Gastrocnemius medialis (tissue), 4 donors: ENCODE measurements around the gene BAMBI.

Experiments used
- POLR2A ChIP-seq, 2 donors: fragments of 450-650 bp; IDR thresholded peaks; one replicate each; pipeline ENCODE4 v1.6.1; 2017; ENCODE audit warnings: antibody characterized with exemption in 2 of 2, mild to moderate bottlenecking in 2 of 2, moderate library complexity in 2 of 2
- TF ChIP-seq, protein P1 (sequence below), 5 experiments: fragments of 450-650 bp in 3 of 5; fragments of 200-600 bp in 2 of 5; sonication (generic) in 2 of 5; IDR thresholded peaks in 4 of 5; conservative IDR thresholded peaks in 1 of 5; 1 replicate in 4 of 5; 2 replicates in 1 of 5; pipeline ENCODE4 v1.5.1; 2016 to 2019; ENCODE audit warnings: antibody characterized with exemption in 5 of 5, mild to moderate bottlenecking in 3 of 5, moderate library complexity in 3 of 5

DNA sequence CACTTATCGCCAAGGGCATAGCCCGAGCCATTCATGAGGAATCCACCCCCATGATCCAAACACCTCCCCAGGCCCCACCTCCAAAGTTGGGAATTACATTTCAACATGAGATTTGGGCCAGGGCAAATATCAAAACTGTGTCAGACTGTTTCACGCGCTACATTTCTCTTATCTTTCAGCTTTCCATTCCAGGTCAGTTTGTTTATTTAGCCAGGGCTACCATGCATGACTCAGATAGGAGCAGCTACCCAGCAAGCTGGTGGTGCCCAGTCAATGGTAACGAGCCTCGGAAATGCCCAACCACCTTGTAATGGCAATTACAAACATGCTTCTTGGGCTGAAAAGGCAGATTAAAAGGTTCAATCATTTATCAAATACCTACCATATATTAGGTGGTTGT, 43.6 kb upstream of the BAMBI start:
- TF ChIP-seq, protein P1, sequence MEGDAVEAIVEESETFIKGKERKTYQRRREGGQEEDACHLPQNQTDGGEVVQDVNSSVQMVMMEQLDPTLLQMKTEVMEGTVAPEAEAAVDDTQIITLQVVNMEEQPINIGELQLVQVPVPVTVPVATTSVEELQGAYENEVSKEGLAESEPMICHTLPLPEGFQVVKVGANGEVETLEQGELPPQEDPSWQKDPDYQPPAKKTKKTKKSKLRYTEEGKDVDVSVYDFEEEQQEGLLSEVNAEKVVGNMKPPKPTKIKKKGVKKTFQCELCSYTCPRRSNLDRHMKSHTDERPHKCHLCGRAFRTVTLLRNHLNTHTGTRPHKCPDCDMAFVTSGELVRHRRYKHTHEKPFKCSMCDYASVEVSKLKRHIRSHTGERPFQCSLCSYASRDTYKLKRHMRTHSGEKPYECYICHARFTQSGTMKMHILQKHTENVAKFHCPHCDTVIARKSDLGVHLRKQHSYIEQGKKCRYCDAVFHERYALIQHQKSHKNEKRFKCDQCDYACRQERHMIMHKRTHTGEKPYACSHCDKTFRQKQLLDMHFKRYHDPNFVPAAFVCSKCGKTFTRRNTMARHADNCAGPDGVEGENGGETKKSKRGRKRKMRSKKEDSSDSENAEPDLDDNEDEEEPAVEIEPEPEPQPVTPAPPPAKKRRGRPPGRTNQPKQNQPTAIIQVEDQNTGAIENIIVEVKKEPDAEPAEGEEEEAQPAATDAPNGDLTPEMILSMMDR (IDR thresholded peaks at IDR 0.05 in 4 of 5, conservative IDR thresholded peaks at IDR 0.05 in 1 of 5), result no peak
- no peak for TF ChIP-seq POLR2A (IDR thresholded peaks at IDR 0.05)
